CD4-positive, CD25-positive, alpha-beta regulatory T cell (primary cell): ENCODE measurements around the gene XXYLT1. TPM values are rescaled to one million over a fixed set of nuclear protein-coding genes. Genes with fewer than 3 reads are reported as not detected.
"Not testable (repeated sequence)": the region's sequence is repeated elsewhere in the genome, so short reads cannot be mapped to it uniquely, and the experiment has no call there.

Source experiments
- ATAC-seq, 2 donors: fragments of 150-1000 bp; cut with Tn5 transposase; one replicate each; pipeline ENCODE4 v1.10.0; 2021; ENCODE audit warnings: low read depth in 2 of 2, moderate number of reproducible peaks in 2 of 2, moderate library complexity in 1 of 2
- DNase-seq, 3 donors: peaks; one replicate each; pipeline versions ENCODE4 v3.0.0 to v3.0.0-alpha.2; 2012 to 2022; ENCODE audit warnings: mixed read lengths in 1 of 3
- H3K27ac ChIP-seq: one replicate; pipeline ENCODE4 v1.7.0; 2013; ENCODE audit warnings: mild to moderate bottlenecking, low read length; ENCODE audit not compliant: insufficient read depth, poor library complexity, severe bottlenecking
- H3K27me3 ChIP-seq: one replicate; pipeline ENCODE4 v1.7.0; 2013; ENCODE audit warnings: low read length; ENCODE audit not compliant: control insufficient read depth, insufficient read depth
- H3K36me3 ChIP-seq: one replicate; pipeline ENCODE4 v1.7.0; 2013; ENCODE audit warnings: mild to moderate bottlenecking, low read length, moderate library complexity; ENCODE audit not compliant: control insufficient read depth, insufficient read depth
- H3K4me1 ChIP-seq: 2 replicates; pipeline ENCODE4 v1.7.0; 2013; ENCODE audit warnings: mild to moderate bottlenecking, low read length; ENCODE audit not compliant: insufficient read depth, control insufficient read depth, poor library complexity, severe bottlenecking
- H3K4me3 ChIP-seq: one replicate; pipeline ENCODE4 v1.7.0; 2013; ENCODE audit warnings: low read depth, mild to moderate bottlenecking, low read length, moderate library complexity
- H3K9me3 ChIP-seq, 2 experiments: 1 replicate in 1 of 2; 2 replicates in 1 of 2; pipeline ENCODE4 v1.7.0; 2013; ENCODE audit warnings: low read length in 2 of 2, mild to moderate bottlenecking in 1 of 2, moderate library complexity in 1 of 2; ENCODE audit not compliant: control insufficient read depth in 2 of 2
- H3K27ac Mint-ChIP-seq, 3 donors: one replicate each; pipeline ENCODE4 v1.8.0; 2020 to 2022; ENCODE audit warnings: mild to moderate bottlenecking in 3 of 3, mixed read lengths in 3 of 3, moderate library complexity in 2 of 3
- H3K27me3 Mint-ChIP-seq: one replicate; pipeline ENCODE4 v1.8.0; 2022; ENCODE audit warnings: mild to moderate bottlenecking, mixed read lengths
- H3K36me3 Mint-ChIP-seq: one replicate; pipeline ENCODE4 v1.8.0; 2020; ENCODE audit warnings: mixed read lengths
- H3K4me1 Mint-ChIP-seq, 4 donors: one replicate each; pipeline ENCODE4 v1.8.0; 2020 to 2022; ENCODE audit warnings: mixed read lengths in 4 of 4, mild to moderate bottlenecking in 1 of 4
- H3K4me3 Mint-ChIP-seq, 4 donors: one replicate each; pipeline ENCODE4 v1.8.0; 2020 to 2022; ENCODE audit warnings: mild to moderate bottlenecking in 4 of 4, mixed read lengths in 4 of 4, moderate library complexity in 3 of 4
- H3K9me3 Mint-ChIP-seq, 7 donors: one replicate each; pipeline ENCODE4 v1.8.0; 2020 to 2022; ENCODE audit warnings: mixed read lengths in 7 of 7, mild to moderate bottlenecking in 3 of 7, moderate library complexity in 2 of 7
- polyA plus RNA-seq, 4 donors: library from polyadenylated mRNA; unstranded; fragments of 300-500 nt; fragmentation: Illumina TruSeq; gene quantifications; one replicate each; pipeline ENCODE4 v1.2.3, GENCODE V29; 2021
- total RNA-seq: library from RNA; stranded (reverse); gene quantifications from one replicate; pipeline ENCODE4 v1.2.3, GENCODE V29; 2022

The XXYLT1 gene
- total and polyA plus RNA-seq, 5 donors from 2014 or later: 3.9 to 6.4 (median 5.7) TPM

- no peak overlapping the region for H3K4me3 Mint-ChIP-seq
- Histone ChIP-seq H3K36me3 (peaks cover 3% of the 10 kb centered on the region), H3K4me1 (no peaks in the 10 kb centered on the region), H3K9me3 (peaks cover 6 to 10% of the 10 kb centered on the region in 2 experiments), H3K27ac (no peak overlapping the region), H3K27me3 (no peaks in the 10 kb centered on the region), H3K4me3 (no peak overlapping the region)
- H3K9me3 Mint-ChIP-seq: peaks cover 0 to 12% (median 4%) of the 10 kb centered on the region in 7 donors
- peaks cover 34% of the 10 kb centered on the region for H3K36me3 Mint-ChIP-seq
- H3K4me1 Mint-ChIP-seq: peaks cover 0 to 4% (median 0%) of the 10 kb centered on the region in 4 donors
- H3K27ac Mint-ChIP-seq: no peak overlapping the region
- DNase-seq (no peak), ATAC-seq (no peak)
- peaks cover 4% of the 10 kb centered on the region for H3K27me3 Mint-ChIP-seq
Measured at GRCh38 chr3:195238586-195239118, 32.3 kb downstream of the XXYLT1 start.

GRCh38 chr3:195238081-195238571 is 32.8 kb downstream of the XXYLT1 start:
- Mint-ChIP-seq H3K27ac (no peak overlapping the region), H3K9me3 (peaks cover 0 to 12% (median 6%) of the 10 kb centered on the region in 7 donors), H3K36me3 (peaks cover 34% of the 10 kb centered on the region), H3K4me3 (no peak overlapping the region), H3K27me3 (peaks cover 4% of the 10 kb centered on the region), H3K4me1 (peaks cover 0 to 4% (median 0%) of the 10 kb centered on the region in 4 donors)
- Histone ChIP-seq H3K9me3 (peaks cover 6 to 10% of the 10 kb centered on the region in 2 experiments), H3K27me3 (no peaks in the 10 kb centered on the region), H3K4me3 (no peak overlapping the region), H3K36me3 (peaks cover 3% of the 10 kb centered on the region), H3K27ac (no peak overlapping the region), H3K4me1 (no peaks in the 10 kb centered on the region)
- DNase-seq (no peak), ATAC-seq (no peak)

- no peak for ATAC-seq
- no peak overlapping the region for H3K4me3 Mint-ChIP-seq
Measured at GRCh38 chr3:195236801-195237570, 34.0 kb downstream of the XXYLT1 start.

GRCh38 chr3:195236076-195236798 is 34.7 kb downstream of the XXYLT1 start:
- ATAC-seq (no peak), DNase-seq (no peak)
- no peaks in the 10 kb centered on the region for H3K27me3 ChIP-seq
- Mint-ChIP-seq H3K27ac (no peak overlapping the region), H3K9me3 (peaks cover 3 to 12% (median 7%) of the 10 kb centered on the region in 7 donors), H3K4me3 (no peak overlapping the region), H3K36me3 (peaks cover 26% of the 10 kb centered on the region), H3K27me3 (peaks cover 4% of the 10 kb centered on the region), H3K4me1 (peaks cover 0 to 4% (median 0%) of the 10 kb centered on the region in 4 donors)
- no peak overlapping the region for H3K27ac ChIP-seq
- H3K4me3 ChIP-seq: no peak overlapping the region
- H3K4me1 ChIP-seq: no peaks in the 10 kb centered on the region
- H3K36me3 ChIP-seq: peaks cover 3% of the 10 kb centered on the region
- H3K9me3 ChIP-seq: peaks cover 6 to 10% of the 10 kb centered on the region in 2 experiments

More at GRCh38 chr3:195236801-195237570, 34.0 kb downstream of the XXYLT1 start:
- peaks cover 4% of the 10 kb centered on the region for H3K27me3 Mint-ChIP-seq
- H3K4me1 Mint-ChIP-seq: peaks cover 0 to 4% (median 0%) of the 10 kb centered on the region in 4 donors
- Histone ChIP-seq H3K27ac (no peak overlapping the region), H3K4me1 (no peaks in the 10 kb centered on the region), H3K27me3 (no peaks in the 10 kb centered on the region), H3K9me3 (peaks cover 6 to 10% of the 10 kb centered on the region in 2 experiments), H3K4me3 (no peak overlapping the region), H3K36me3 (peaks cover 3% of the 10 kb centered on the region)
- peaks cover 0 to 12% (median 7%) of the 10 kb centered on the region in 7 donors for H3K9me3 Mint-ChIP-seq
- no peak for DNase-seq
- no peak overlapping the region for H3K27ac Mint-ChIP-seq
- peaks cover 30% of the 10 kb centered on the region for H3K36me3 Mint-ChIP-seq

GRCh38 chr3:195230244-195230643 is 40.7 kb downstream of the XXYLT1 start:
- Mint-ChIP-seq H3K4me3 (no peak overlapping the region), H3K4me1 (peaks cover 5 to 23% (median 12%) of the 10 kb centered on the region in 4 donors), H3K27ac (no peak overlapping the region), H3K36me3 (peaks cover 11% of the 10 kb centered on the region), H3K27me3 (peaks cover 8% of the 10 kb centered on the region), H3K9me3 (peaks cover 0 to 10% (median 3%) of the 10 kb centered on the region in 7 donors)
- Histone ChIP-seq H3K4me3 (no peak overlapping the region), H3K27me3 (no peaks in the 10 kb centered on the region), H3K27ac (no peak overlapping the region), H3K36me3 (no peaks in the 10 kb centered on the region), H3K4me1 (peaks cover 3% of the 10 kb centered on the region), H3K9me3 (no peaks in the 10 kb centered on the region)
- DNase-seq (no peak), ATAC-seq (no peak)

GRCh38 chr3:195228886-195229285 is 42.1 kb downstream of the XXYLT1 start:
- H3K9me3 ChIP-seq, H3K9me3 Mint-ChIP-seq, ATAC-seq, H3K27ac ChIP-seq, H3K27ac Mint-ChIP-seq, H3K4me3 Mint-ChIP-seq, H3K36me3 ChIP-seq, H3K27me3 Mint-ChIP-seq, H3K27me3 ChIP-seq, DNase-seq, H3K4me3 ChIP-seq, H3K4me1 ChIP-seq: not testable (repeated sequence)
- Mint-ChIP-seq H3K36me3 (peaks cover 11% of the 10 kb centered on the region), H3K4me1 (peaks cover 5 to 23% (median 13%) of the 10 kb centered on the region in 4 donors)

GRCh38 chr3:195227871-195228270 is 43.1 kb downstream of the XXYLT1 start:
- no peaks in the 10 kb centered on the region for H3K27me3 ChIP-seq
- peaks cover 2% of the 10 kb centered on the region for H3K36me3 ChIP-seq
- H3K27ac ChIP-seq: no peak overlapping the region
- DNase-seq (no peak), ATAC-seq (no peak)
- Mint-ChIP-seq H3K4me3 (no peak overlapping the region), H3K27ac (peak overlapping the region in 2 of 3 donors; percentile 16 to 38), H3K36me3 (peaks cover 11% of the 10 kb centered on the region), H3K9me3 (peaks cover 0 to 4% (median 3%) of the 10 kb centered on the region in 7 donors), H3K4me1 (peaks cover 5 to 26% (median 13%) of the 10 kb centered on the region in 4 donors), H3K27me3 (peaks cover 4% of the 10 kb centered on the region)
- no peaks in the 10 kb centered on the region for H3K9me3 ChIP-seq
- H3K4me3 ChIP-seq: no peak overlapping the region
- H3K4me1 ChIP-seq: peaks cover 3% of the 10 kb centered on the region
